ENCODE results near the gene DENND5B.

GRCh38 chr12:31408763-31409162 is 182.2 kb downstream of the DENND5B start:
- TF ChIP-seq, protein P1, sequence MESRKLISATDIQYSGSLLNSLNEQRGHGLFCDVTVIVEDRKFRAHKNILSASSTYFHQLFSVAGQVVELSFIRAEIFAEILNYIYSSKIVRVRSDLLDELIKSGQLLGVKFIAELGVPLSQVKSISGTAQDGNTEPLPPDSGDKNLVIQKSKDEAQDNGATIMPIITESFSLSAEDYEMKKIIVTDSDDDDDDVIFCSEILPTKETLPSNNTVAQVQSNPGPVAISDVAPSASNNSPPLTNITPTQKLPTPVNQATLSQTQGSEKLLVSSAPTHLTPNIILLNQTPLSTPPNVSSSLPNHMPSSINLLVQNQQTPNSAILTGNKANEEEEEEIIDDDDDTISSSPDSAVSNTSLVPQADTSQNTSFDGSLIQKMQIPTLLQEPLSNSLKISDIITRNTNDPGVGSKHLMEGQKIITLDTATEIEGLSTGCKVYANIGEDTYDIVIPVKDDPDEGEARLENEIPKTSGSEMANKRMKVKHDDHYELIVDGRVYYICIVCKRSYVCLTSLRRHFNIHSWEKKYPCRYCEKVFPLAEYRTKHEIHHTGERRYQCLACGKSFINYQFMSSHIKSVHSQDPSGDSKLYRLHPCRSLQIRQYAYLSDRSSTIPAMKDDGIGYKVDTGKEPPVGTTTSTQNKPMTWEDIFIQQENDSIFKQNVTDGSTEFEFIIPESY (IDR thresholded peaks at IDR 0.05) = no peak
- TF ChIP-seq CTCF (IDR thresholded peaks at IDR 0.05; ENCODE audit: low read depth, low read length, missing input control) (no peak), HNF4A (conservative IDR thresholded peaks at IDR 0.05) (no peak), REST (IDR thresholded peaks at IDR 0.05) (no peak)

Measured in liver (tissue), 3 donors.